CD14-positive monocyte (primary cell): Measurements from ENCODE around the gene ATP13A3. TPM values are rescaled to one million over a fixed set of nuclear protein-coding genes. Genes with fewer than 3 reads are reported as not detected.

ENCODE experiments used
- DNase-seq, 3 donors: peaks; one replicate each; pipeline ENCODE4 v3.0.0-alpha.2; 2011 to 2022
- H2AFZ ChIP-seq: 2 replicates; pipeline ENCODE4 v1.6.0; 2012; ENCODE audit warnings: mild to moderate bottlenecking, low read depth, low read length, inconsistent platforms; ENCODE audit not compliant: insufficient read depth, poor library complexity, severe bottlenecking
- H3K27ac ChIP-seq, 2 donors: 1 replicate in 1 of 2; 2 replicates in 1 of 2; pipeline ENCODE4 v1.5.1; 2012 to 2013; ENCODE audit warnings: low read length in 2 of 2, control low read depth in 1 of 2, inconsistent platforms in 1 of 2, low read depth in 1 of 2, mild to moderate bottlenecking in 1 of 2
- H3K27me3 ChIP-seq, 2 donors: one replicate each; pipeline versions ENCODE4 v1.6.0 to v1.6.1; 2011 to 2013; ENCODE audit warnings: low read length in 2 of 2; ENCODE audit not compliant: control insufficient read depth in 2 of 2, insufficient read depth in 2 of 2
- H3K36me3 ChIP-seq, 2 donors: replicated peaks in 1 of 2; 1 replicate in 1 of 2; 2 replicates in 1 of 2; pipeline versions ENCODE4 v1.5.1 to v1.6.1; 2012 to 2013; ENCODE audit warnings: low read length in 2 of 2, control low read depth in 1 of 2, inconsistent platforms in 1 of 2, mild to moderate bottlenecking in 1 of 2; ENCODE audit not compliant: insufficient read depth in 2 of 2, control insufficient read depth in 1 of 2
- H3K4me1 ChIP-seq, 2 donors: 1 replicate in 1 of 2; 2 replicates in 1 of 2; pipeline versions ENCODE4 v1.5.1 to v1.6.1; 2012 to 2013; ENCODE audit warnings: low read length in 2 of 2, control low read depth in 1 of 2, inconsistent platforms in 1 of 2, mild to moderate bottlenecking in 1 of 2, moderate library complexity in 1 of 2; ENCODE audit not compliant: insufficient read depth in 2 of 2, control insufficient read depth in 1 of 2
- H3K4me2 ChIP-seq: replicated peaks from 2 replicates; pipeline ENCODE3; 2012; ENCODE audit warnings: low read length, moderate library complexity, mild to moderate bottlenecking; ENCODE audit not compliant: poor library complexity, severe bottlenecking; ENCODE audit errors: extremely low read depth
- H3K4me3 ChIP-seq, 3 experiments: fragments of 200-600 bp in 1 of 3; sonication (generic) in 1 of 3; replicated peaks in 1 of 3; 1 replicate in 2 of 3; 2 replicates in 1 of 3; pipeline ENCODE4 v1.5.1; 2011 to 2013; ENCODE audit warnings: low read length in 3 of 3, mild to moderate bottlenecking in 3 of 3, control low read depth in 2 of 3, low read depth in 2 of 3, inconsistent platforms in 1 of 3, moderate library complexity in 1 of 3
- H3K79me2 ChIP-seq: 2 replicates; pipeline ENCODE4 v1.6.0; 2012; ENCODE audit warnings: mild to moderate bottlenecking, control low read depth, inconsistent platforms, low read length, moderate library complexity; ENCODE audit not compliant: insufficient read depth
- H3K9ac ChIP-seq: 2 replicates; pipeline ENCODE4 v1.6.0; 2017; ENCODE audit warnings: low read length, mild to moderate bottlenecking; ENCODE audit not compliant: insufficient read depth, poor library complexity, severe bottlenecking
- H3K9me3 ChIP-seq, 2 donors: replicated peaks in 1 of 2; 1 replicate in 1 of 2; 2 replicates in 1 of 2; pipeline versions ENCODE4 v1.5.1 to v1.6.1; 2012 to 2013; ENCODE audit warnings: low read length in 2 of 2, control low read depth in 1 of 2; ENCODE audit not compliant: control insufficient read depth in 1 of 2, insufficient read depth in 1 of 2
- H4K20me1 ChIP-seq: 2 replicates; pipeline ENCODE4 v1.6.0; 2012; ENCODE audit warnings: mild to moderate bottlenecking, low read length, control low read depth, moderate library complexity; ENCODE audit not compliant: insufficient read depth
- H3K27ac Mint-ChIP-seq, 7 donors: one replicate each; pipeline ENCODE4 v1.8.0; 2020; ENCODE audit warnings: mild to moderate bottlenecking in 7 of 7, mixed read lengths in 7 of 7, moderate library complexity in 6 of 7, inconsistent platforms in 2 of 7
- H3K27me3 Mint-ChIP-seq, 3 donors: one replicate each; pipeline ENCODE4 v1.8.0; 2021 to 2022; ENCODE audit warnings: low read depth in 3 of 3, mild to moderate bottlenecking in 3 of 3, mixed read lengths in 3 of 3, moderate library complexity in 3 of 3, inconsistent platforms in 1 of 3
- H3K36me3 Mint-ChIP-seq, 2 donors: one replicate each; pipeline ENCODE4 v1.8.0; 2020; ENCODE audit warnings: mixed read lengths in 2 of 2, inconsistent platforms in 1 of 2, mild to moderate bottlenecking in 1 of 2
- H3K4me1 Mint-ChIP-seq: one replicate; pipeline ENCODE4 v1.8.0; 2020; ENCODE audit warnings: mild to moderate bottlenecking, mixed read lengths
- H3K4me3 Mint-ChIP-seq, 2 donors: one replicate each; pipeline ENCODE4 v1.8.0; 2020; ENCODE audit warnings: mild to moderate bottlenecking in 2 of 2, mixed read lengths in 2 of 2, moderate library complexity in 1 of 2
- H3K9me3 Mint-ChIP-seq, 7 donors: one replicate each; pipeline ENCODE4 v1.8.0; 2020 to 2022; ENCODE audit warnings: mixed read lengths in 7 of 7, mild to moderate bottlenecking in 6 of 7, moderate library complexity in 6 of 7, inconsistent platforms in 2 of 7
- WGBS: methylation state at CpG from one replicate; pipeline ENCODE4 v1.1.5; 2013; ENCODE audit warnings: missing lambda C conversion rate; ENCODE audit not compliant: insufficient coverage; 5-methylcytosine and 5-hydroxymethylcytosine counted together
- intact Hi-C, 2 donors: fragments of 100-400 bp; cut with micrococcal nuclease; formaldehyde crosslinking; loops; one replicate each; pipeline versions ENCODE4 v1.15.0 to v1.15.1; 2023
- polyA plus RNA-seq, 3 donors: library from polyadenylated mRNA; depleted of rRNA in 1 of 3; unstranded in 2 of 3; stranded (reverse) in 1 of 3; fragments of 300-500 nt in 2 of 3; fragments of >200 nt in 1 of 3; fragmentation: Illumina TruSeq in 2 of 3; gene quantifications; 1 replicate in 2 of 3; 2 replicates in 1 of 3; pipeline ENCODE4 v1.2.3, GENCODE V29; 2012 to 2021
- TF ChIP-seq, protein P1 (sequence below): fragments of 200-600 bp; IDR thresholded peaks from one replicate; pipeline ENCODE4 v1.8.0; 2022; ENCODE audit warnings: antibody characterized with exemption, mild to moderate bottlenecking

Gene ATP13A3
- polyA plus RNA-seq, 3 donors = 4.7 to 19.5 (median 5.2) TPM

DNA sequence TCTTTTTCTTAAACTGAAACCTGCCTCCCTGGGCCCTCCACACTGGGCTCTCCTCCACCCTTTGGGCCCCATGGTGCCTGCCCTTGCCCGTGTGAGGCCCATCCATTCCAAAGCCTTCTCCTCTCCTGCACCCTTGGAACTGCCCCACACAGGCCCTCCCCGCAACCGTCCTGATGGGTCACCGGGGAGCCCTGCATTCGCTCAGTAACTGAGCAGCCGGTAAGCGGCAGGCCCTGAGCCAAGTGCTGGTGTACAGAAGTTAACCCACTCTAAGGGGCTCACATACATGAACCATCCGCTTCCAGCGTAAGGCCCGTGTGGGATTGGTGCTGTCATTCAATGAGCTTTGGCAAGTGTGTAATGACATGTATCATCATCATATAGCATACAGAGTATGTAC is 111.9 kb downstream of the ATP13A3 start:
- intact Hi-C loops = no loop called here
- H3K9ac ChIP-seq = no peak overlapping the region
- no peaks in the 10 kb centered on the region for H3K36me3 Mint-ChIP-seq
- H3K4me2 ChIP-seq = no peak overlapping the region
- H3K4me1 Mint-ChIP-seq = no peaks in the 10 kb centered on the region
- peaks cover 20 to 34% (median 30%) of the 10 kb centered on the region in 3 donors for H3K27me3 Mint-ChIP-seq
- WGBS = 97% methylated on average over 7 of the region's 10 CpGs
- no peak overlapping the region for H3K4me3 Mint-ChIP-seq
- H3K27me3 ChIP-seq = peaks cover 0 to 10% of the 10 kb centered on the region in 2 donors
- H3K9me3 ChIP-seq = no peaks in the 10 kb centered on the region
- DNase-seq = no peak
- H2AFZ ChIP-seq = no peak overlapping the region
- H3K79me2 ChIP-seq = no peaks in the 10 kb centered on the region
- TF ChIP-seq, protein P1, sequence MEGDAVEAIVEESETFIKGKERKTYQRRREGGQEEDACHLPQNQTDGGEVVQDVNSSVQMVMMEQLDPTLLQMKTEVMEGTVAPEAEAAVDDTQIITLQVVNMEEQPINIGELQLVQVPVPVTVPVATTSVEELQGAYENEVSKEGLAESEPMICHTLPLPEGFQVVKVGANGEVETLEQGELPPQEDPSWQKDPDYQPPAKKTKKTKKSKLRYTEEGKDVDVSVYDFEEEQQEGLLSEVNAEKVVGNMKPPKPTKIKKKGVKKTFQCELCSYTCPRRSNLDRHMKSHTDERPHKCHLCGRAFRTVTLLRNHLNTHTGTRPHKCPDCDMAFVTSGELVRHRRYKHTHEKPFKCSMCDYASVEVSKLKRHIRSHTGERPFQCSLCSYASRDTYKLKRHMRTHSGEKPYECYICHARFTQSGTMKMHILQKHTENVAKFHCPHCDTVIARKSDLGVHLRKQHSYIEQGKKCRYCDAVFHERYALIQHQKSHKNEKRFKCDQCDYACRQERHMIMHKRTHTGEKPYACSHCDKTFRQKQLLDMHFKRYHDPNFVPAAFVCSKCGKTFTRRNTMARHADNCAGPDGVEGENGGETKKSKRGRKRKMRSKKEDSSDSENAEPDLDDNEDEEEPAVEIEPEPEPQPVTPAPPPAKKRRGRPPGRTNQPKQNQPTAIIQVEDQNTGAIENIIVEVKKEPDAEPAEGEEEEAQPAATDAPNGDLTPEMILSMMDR = no peak
- H3K36me3 ChIP-seq = no peaks in the 10 kb centered on the region
- no peak overlapping the region for H3K27ac Mint-ChIP-seq
- H4K20me1 ChIP-seq = no peaks in the 10 kb centered on the region
- H3K9me3 Mint-ChIP-seq = peaks cover 0 to 2% (median 0%) of the 10 kb centered on the region in 7 donors
- no peaks in the 10 kb centered on the region for H3K4me1 ChIP-seq
- no peak overlapping the region for H3K27ac ChIP-seq
- no peak overlapping the region for H3K4me3 ChIP-seq

DNA sequence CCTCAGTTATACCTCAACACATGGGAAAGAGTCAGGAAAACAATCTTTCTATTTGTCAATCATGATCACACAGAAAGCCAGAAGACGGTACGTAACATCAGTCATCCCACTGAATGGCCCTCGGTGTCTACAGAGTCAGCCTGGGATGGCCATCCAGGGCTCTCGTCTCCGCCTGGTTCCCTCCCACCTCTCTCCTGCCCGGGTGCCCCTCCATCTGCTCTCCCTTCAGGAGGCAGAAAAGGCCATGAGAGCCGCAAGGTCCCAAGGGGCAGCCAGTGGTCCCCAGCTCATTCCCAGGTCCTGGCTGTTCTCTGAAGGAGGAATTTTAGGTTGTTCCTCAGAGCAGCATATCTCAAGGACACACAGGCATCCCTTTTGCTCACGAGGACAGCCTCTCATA is 112.9 kb downstream of the ATP13A3 start:
- WGBS = 71% methylated on average over 6 of the region's 8 CpGs
- H3K27ac ChIP-seq = no peak overlapping the region
- H3K9me3 ChIP-seq = no peaks in the 10 kb centered on the region
- no peaks in the 10 kb centered on the region for H3K36me3 Mint-ChIP-seq
- peaks cover 26 to 42% (median 37%) of the 10 kb centered on the region in 3 donors for H3K27me3 Mint-ChIP-seq
- no peaks in the 10 kb centered on the region for H3K4me1 Mint-ChIP-seq
- TF ChIP-seq, protein P1 = no peak
- H3K36me3 ChIP-seq = no peaks in the 10 kb centered on the region
- no peaks in the 10 kb centered on the region for H4K20me1 ChIP-seq
- H3K4me1 ChIP-seq = no peaks in the 10 kb centered on the region
- no peak overlapping the region for H3K4me3 ChIP-seq
- H3K27ac Mint-ChIP-seq = no peak overlapping the region
- intact Hi-C loops = no loop called here
- no peaks in the 10 kb centered on the region for H3K79me2 ChIP-seq
- H3K4me3 Mint-ChIP-seq = no peak overlapping the region
- H3K27me3 ChIP-seq = peaks cover 0 to 20% of the 10 kb centered on the region in 2 donors
- no peak overlapping the region for H2AFZ ChIP-seq
- H3K4me2 ChIP-seq = no peak overlapping the region
- H3K9me3 Mint-ChIP-seq = peaks cover 0 to 2% (median 0%) of the 10 kb centered on the region in 7 donors
- no peak for DNase-seq
- no peak overlapping the region for H3K9ac ChIP-seq
